T-helper 1 cell treated with Interleukin-12 subunit alpha and Interleukin-12 subunit beta and Interleukin-4 antibody, amounts not matched to agents 30 μg/mL and 1 μg/mL, for 36 hours (primary cell): Measurements from ENCODE around the gene OR2F1.

ENCODE experiments used
- H3K27ac Mint-ChIP-seq: one replicate; pipeline ENCODE4 v1.8.0; 2021; ENCODE audit warnings: mild to moderate bottlenecking, mixed read lengths
- H3K27me3 Mint-ChIP-seq: one replicate; pipeline ENCODE4 v1.8.0; 2021; ENCODE audit warnings: low read depth, mixed read lengths
- H3K36me3 Mint-ChIP-seq: one replicate; pipeline ENCODE4 v1.8.0; 2021; ENCODE audit warnings: low read depth, mixed read lengths
- H3K4me1 Mint-ChIP-seq: one replicate; pipeline ENCODE4 v1.8.0; 2021; ENCODE audit warnings: low read depth, mixed read lengths
- H3K4me3 Mint-ChIP-seq: one replicate; pipeline ENCODE4 v1.8.0; 2021; ENCODE audit warnings: mild to moderate bottlenecking, moderate library complexity, mixed read lengths
- H3K9me3 Mint-ChIP-seq: one replicate; pipeline ENCODE4 v1.8.0; 2021; ENCODE audit warnings: mixed read lengths

The OR2F1 gene, protein sequence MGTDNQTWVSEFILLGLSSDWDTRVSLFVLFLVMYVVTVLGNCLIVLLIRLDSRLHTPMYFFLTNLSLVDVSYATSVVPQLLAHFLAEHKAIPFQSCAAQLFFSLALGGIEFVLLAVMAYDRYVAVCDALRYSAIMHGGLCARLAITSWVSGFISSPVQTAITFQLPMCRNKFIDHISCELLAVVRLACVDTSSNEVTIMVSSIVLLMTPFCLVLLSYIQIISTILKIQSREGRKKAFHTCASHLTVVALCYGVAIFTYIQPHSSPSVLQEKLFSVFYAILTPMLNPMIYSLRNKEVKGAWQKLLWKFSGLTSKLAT

DNA sequence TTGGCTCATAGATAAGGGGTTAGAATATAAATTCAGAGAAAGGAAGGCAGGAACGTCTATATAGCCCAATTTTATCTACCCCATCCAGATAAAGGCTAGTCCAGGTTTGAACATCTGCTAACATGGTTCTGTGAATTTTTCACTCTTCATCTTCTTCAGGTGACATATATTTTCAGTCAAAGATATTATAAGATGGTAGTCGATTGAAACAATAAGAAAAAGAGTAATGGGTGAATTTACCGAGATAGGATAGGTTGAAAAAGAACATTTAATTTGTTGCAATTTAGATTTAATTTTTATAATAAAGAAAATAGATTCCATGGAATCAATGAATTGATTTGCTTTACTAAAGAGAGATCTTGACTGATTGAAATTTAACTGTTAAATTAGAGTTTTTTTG lies at the start of gene OR2F1:
Gene OR2F1 (plus strand): TSS at position 301 of the 400 bp plus-strand sequence. CDS start 5,127 bp downstream, outside the sequence.
- H3K4me3 Mint-ChIP-seq: no peak within 1 kb of the TSS
- H3K9me3 Mint-ChIP-seq: no peaks in the 10 kb centered on the region
- no peak within 1 kb of the TSS for H3K27ac Mint-ChIP-seq
- peaks cover 23% of the 10 kb centered on the region for H3K27me3 Mint-ChIP-seq
- H3K36me3 Mint-ChIP-seq: no peaks in the 10 kb centered on the region
- no peaks in the 10 kb centered on the region for H3K4me1 Mint-ChIP-seq

DNA sequence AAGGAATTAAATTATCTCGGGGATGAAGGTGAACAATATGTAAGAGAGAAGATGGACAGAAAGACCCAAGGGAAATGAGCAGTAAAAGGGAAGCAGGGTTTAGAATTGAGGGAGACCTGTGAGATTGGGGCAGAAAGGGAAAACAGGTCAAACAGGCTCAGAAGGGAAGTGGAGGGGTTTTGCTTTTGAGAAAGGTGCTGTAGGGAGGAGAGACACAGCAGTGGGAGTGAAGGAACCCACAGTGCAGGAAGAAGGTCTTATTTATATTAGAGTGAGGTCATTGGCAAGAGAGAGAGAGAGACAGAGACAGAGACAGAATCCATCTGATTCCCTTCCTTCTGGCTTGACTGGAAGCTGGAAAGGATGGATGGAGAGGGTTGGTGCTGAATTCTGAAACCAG lies 49.1 kb upstream of the OR2F1 start:
- Mint-ChIP-seq H3K4me1 (peaks cover 11% of the 10 kb centered on the region), H3K36me3 (no peaks in the 10 kb centered on the region), H3K27ac (no peak overlapping the region), H3K4me3 (no peak overlapping the region), H3K9me3 (no peaks in the 10 kb centered on the region), H3K27me3 (peaks cover 8% of the 10 kb centered on the region)

DNA sequence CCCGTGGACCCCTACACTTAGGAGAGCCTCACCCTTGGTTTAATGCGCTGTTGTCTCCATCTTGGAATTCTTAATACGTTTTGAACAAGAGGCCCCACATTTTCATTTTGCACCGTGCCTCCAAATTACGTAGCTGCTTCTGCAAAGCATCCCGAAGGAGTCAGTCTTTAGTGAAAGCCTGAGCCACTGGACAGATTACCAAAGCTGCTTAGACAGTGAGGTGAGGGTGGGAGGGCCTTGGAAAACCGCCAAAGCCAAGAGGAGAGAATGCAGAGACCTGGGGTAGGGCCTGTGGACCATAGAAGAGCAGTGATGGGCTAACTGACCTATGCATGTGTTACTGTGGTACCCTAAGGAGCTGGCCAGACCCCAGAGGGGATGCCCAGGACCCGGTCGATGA lies 48.5 kb upstream of the OR2F1 start:
- H3K36me3 Mint-ChIP-seq: no peaks in the 10 kb centered on the region
- H3K4me3 Mint-ChIP-seq: no peak overlapping the region
- no peaks in the 10 kb centered on the region for H3K9me3 Mint-ChIP-seq
- peaks cover 6% of the 10 kb centered on the region for H3K4me1 Mint-ChIP-seq
- H3K27me3 Mint-ChIP-seq: peaks cover 12% of the 10 kb centered on the region
- H3K27ac Mint-ChIP-seq: no peak overlapping the region

GRCh38 chr7:143906895-143907294 lies 47.7 kb upstream of the OR2F1 start:
- Mint-ChIP-seq H3K27me3 (peaks cover 12% of the 10 kb centered on the region), H3K9me3 (no peaks in the 10 kb centered on the region), H3K4me3 (no peak overlapping the region), H3K36me3 (no peaks in the 10 kb centered on the region), H3K4me1 (peaks cover 2% of the 10 kb centered on the region), H3K27ac (no peak overlapping the region)

DNA sequence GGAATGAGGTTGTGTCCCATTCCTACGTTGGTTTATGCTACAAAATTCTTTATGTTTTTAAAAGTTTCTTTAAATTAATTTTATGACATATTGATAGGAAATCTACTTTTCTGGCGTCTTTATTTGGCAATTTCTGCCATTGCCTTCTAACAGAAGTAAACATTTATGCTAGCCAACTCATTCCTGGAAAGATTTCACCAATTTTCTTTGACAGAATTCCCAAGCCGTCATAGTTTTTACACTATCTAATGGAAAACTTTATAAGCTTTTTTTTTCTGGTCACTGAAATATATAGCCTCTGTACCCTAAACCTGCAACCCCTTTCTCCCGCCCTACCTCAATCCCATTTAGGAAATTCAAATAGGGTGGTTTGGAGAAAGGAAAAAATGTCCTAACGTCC lies 46.5 kb upstream of the OR2F1 start:
- H3K27ac Mint-ChIP-seq: no peak overlapping the region

DNA sequence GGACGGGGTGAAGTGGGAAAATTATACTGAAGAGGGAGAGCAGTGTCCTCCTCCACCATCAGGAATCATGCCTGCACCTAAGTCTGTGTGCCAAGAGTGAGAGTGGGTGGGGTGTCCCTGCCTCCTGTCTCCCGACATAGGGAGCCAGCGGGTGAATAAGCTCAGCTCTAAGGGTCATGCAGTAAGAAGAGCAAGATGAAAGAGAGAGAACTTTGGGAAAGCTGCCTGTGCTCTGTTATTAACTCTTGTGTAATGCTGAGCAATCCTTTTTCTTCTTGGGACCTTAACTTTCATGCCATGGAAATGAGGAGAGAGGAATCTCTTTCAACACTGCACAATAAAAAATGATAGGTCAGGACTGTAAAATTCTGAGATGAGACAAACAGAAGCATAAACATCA lies 44.8 kb upstream of the OR2F1 start:
- Mint-ChIP-seq H3K4me1 (no peaks in the 10 kb centered on the region), H3K27ac (no peak overlapping the region), H3K9me3 (no peaks in the 10 kb centered on the region), H3K36me3 (no peaks in the 10 kb centered on the region), H3K27me3 (peaks cover 22% of the 10 kb centered on the region), H3K4me3 (no peak overlapping the region)

More for the DNA sequence above, 46.5 kb upstream of the OR2F1 start:
- Mint-ChIP-seq H3K4me3 (no peak overlapping the region), H3K4me1 (no peaks in the 10 kb centered on the region), H3K27me3 (peaks cover 12% of the 10 kb centered on the region), H3K36me3 (no peaks in the 10 kb centered on the region), H3K9me3 (no peaks in the 10 kb centered on the region)

GRCh38 chr7:143910473-143911248 lies 44.0 kb upstream of the OR2F1 start:
- H3K4me3 Mint-ChIP-seq: no peak overlapping the region
- peaks cover 22% of the 10 kb centered on the region for H3K27me3 Mint-ChIP-seq
- H3K27ac Mint-ChIP-seq: no peak overlapping the region
- H3K4me1 Mint-ChIP-seq: no peaks in the 10 kb centered on the region
- no peaks in the 10 kb centered on the region for H3K36me3 Mint-ChIP-seq
- H3K9me3 Mint-ChIP-seq: no peaks in the 10 kb centered on the region

- Mint-ChIP-seq H3K9me3 (no peaks in the 10 kb centered on the region), H3K27me3 (peaks cover 32% of the 10 kb centered on the region), H3K4me1 (no peaks in the 10 kb centered on the region), H3K4me3 (no peak overlapping the region), H3K36me3 (no peaks in the 10 kb centered on the region), H3K27ac (no peak overlapping the region)
These were observed 40.6 kb upstream of the OR2F1 start for GRCh38 chr7:143913945-143914615.

- Mint-ChIP-seq H3K9me3 (no peaks in the 10 kb centered on the region), H3K27me3 (peaks cover 38% of the 10 kb centered on the region), H3K36me3 (no peaks in the 10 kb centered on the region), H3K4me1 (no peaks in the 10 kb centered on the region), H3K27ac (no peak overlapping the region), H3K4me3 (no peak overlapping the region)
These were observed 39.5 kb upstream of the OR2F1 start for GRCh38 chr7:143914938-143915652.

- Mint-ChIP-seq H3K4me3 (no peak overlapping the region), H3K27me3 (peaks cover 32% of the 10 kb centered on the region), H3K27ac (no peak overlapping the region), H3K36me3 (no peaks in the 10 kb centered on the region), H3K9me3 (no peaks in the 10 kb centered on the region), H3K4me1 (peaks cover 2% of the 10 kb centered on the region)
These were observed 29.8 kb upstream of the OR2F1 start for GRCh38 chr7:143924851-143925250.

- Mint-ChIP-seq H3K36me3 (peaks cover 2% of the 10 kb centered on the region), H3K4me3 (no peak overlapping the region), H3K9me3 (peaks cover 6% of the 10 kb centered on the region), H3K27ac (no peak overlapping the region), H3K4me1 (peaks cover 12% of the 10 kb centered on the region), H3K27me3 (peaks cover 3% of the 10 kb centered on the region)
These were observed 25.3 kb upstream of the OR2F1 start for GRCh38 chr7:143929224-143929920.

- Mint-ChIP-seq H3K9me3 (peaks cover 6% of the 10 kb centered on the region), H3K4me1 (peaks cover 12% of the 10 kb centered on the region), H3K36me3 (peaks cover 2% of the 10 kb centered on the region), H3K4me3 (no peak overlapping the region), H3K27ac (peak overlapping the region; percentile 4), H3K27me3 (peaks cover 3% of the 10 kb centered on the region)
These were observed 22.9 kb upstream of the OR2F1 start for GRCh38 chr7:143931739-143932138.

GRCh38 chr7:143934526-143935325 lies 19.9 kb upstream of the OR2F1 start, which contains the start of gene OR2F2:
TSS of gene OR2F2 (plus strand) at chr7:143935233. CDS start at chr7:143935233, 0 bp downstream.
- H3K27me3 Mint-ChIP-seq: no peaks in the 10 kb centered on the region
- no peak within 1 kb of the TSS for H3K27ac Mint-ChIP-seq
- peaks cover 2% of the 10 kb centered on the region for H3K36me3 Mint-ChIP-seq
- peaks cover 10% of the 10 kb centered on the region for H3K4me1 Mint-ChIP-seq
- peaks cover 6% of the 10 kb centered on the region for H3K9me3 Mint-ChIP-seq
- H3K4me3 Mint-ChIP-seq: no peak within 1 kb of the TSS
